ENCODE data around the gene SF1. TPM values are rescaled to one million over a fixed set of nuclear protein-coding genes. Genes with fewer than 3 reads are reported as not detected.

SF1 gene
- total and polyA plus RNA-seq, 2 donors from 2014 or later: 87.5 to 320 TPM

DNA sequence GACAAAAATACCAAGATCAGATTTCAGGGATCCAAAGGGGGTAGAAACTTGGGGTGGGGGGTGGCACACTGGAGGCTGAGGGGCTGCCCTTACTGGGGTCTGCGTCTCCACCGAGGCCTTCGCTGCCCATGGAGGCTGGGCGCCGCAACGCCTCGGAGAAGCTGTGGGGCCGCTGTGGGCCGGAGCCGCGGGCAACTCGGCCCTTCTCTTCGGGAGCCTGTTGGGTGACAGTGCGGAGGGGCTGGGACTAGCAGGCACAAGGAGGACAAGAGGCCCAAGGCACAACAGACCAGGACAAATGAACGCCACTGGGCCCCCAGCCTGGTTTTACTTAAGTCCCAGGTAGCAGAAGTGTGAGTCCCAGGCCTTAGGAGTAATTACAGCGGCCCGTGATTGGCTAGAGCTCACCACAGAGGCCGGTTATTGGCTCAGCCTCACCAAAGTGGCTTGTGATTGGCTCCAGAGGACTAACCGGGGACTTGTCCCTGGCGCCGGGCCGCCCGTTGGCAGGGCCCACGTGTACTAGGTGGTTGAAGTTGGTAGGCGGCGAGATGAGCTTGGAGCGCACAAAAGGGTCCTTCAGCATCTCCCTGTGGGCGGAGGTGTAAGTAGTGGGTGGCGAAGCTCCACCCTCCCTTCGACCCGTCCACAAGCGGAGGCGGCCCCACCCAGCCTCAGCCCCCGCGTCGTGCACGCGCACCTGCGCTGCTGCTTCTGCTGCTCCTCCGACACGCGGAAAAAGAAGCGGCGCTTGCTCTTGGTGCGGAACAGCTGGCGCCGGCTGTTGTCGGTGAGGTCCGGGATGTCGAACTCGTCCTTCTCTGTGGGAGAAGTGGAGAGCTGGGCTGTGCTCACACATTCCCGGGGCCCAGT lies 48.5 kb upstream of the SF1 start:
- Histone ChIP-seq H3K4me1 (ENCODE audit: control insufficient read depth in 2 of 3, insufficient read depth in 2 of 3, low read depth in 1 of 3, low read length in 3 of 3) (no peaks in the 10 kb centered on the region), H3K9me3 (ENCODE audit: control insufficient read depth in 2 of 3, insufficient read depth in 1 of 3, low read length in 3 of 3) (no peaks in the 10 kb centered on the region), H3K4me3 (ENCODE audit: low read length in 3 of 3) (no peak overlapping the region), H3K27ac (ENCODE audit: low read depth in 2 of 2, low read length in 2 of 2) (no peak overlapping the region), H3K27me3 (ENCODE audit: control insufficient read depth, insufficient read depth, low read length) (no peaks in the 10 kb centered on the region), H3K36me3 (ENCODE audit: control insufficient read depth in 2 of 3, insufficient read depth in 3 of 3, low read length in 3 of 3) (peaks cover 0 to 3% (median 0%) of the 10 kb centered on the region in 3 donors), H3K9ac (ENCODE audit: low read length in 3 of 3) (no peak overlapping the region)
- TF ChIP-seq, protein P1, sequence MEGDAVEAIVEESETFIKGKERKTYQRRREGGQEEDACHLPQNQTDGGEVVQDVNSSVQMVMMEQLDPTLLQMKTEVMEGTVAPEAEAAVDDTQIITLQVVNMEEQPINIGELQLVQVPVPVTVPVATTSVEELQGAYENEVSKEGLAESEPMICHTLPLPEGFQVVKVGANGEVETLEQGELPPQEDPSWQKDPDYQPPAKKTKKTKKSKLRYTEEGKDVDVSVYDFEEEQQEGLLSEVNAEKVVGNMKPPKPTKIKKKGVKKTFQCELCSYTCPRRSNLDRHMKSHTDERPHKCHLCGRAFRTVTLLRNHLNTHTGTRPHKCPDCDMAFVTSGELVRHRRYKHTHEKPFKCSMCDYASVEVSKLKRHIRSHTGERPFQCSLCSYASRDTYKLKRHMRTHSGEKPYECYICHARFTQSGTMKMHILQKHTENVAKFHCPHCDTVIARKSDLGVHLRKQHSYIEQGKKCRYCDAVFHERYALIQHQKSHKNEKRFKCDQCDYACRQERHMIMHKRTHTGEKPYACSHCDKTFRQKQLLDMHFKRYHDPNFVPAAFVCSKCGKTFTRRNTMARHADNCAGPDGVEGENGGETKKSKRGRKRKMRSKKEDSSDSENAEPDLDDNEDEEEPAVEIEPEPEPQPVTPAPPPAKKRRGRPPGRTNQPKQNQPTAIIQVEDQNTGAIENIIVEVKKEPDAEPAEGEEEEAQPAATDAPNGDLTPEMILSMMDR (IDR thresholded peaks at IDR 0.05; ENCODE audit: borderline replicate concordance, extremely low read depth, insufficient read depth): no peak
- intact Hi-C loops (cut with DNase I): no loop called here
- DNase-seq: peak in 1 of 5 donors; percentile 76
- FAIRE-seq: no peak

- no peaks in the 10 kb centered on the region for H3K9me3 ChIP-seq (ENCODE audit: control insufficient read depth in 2 of 3, insufficient read depth in 1 of 3, low read length in 3 of 3)
- H3K9ac ChIP-seq (ENCODE audit: low read length in 3 of 3): no peak overlapping the region
- no peak overlapping the region for H3K27ac ChIP-seq (ENCODE audit: low read depth in 2 of 2, low read length in 2 of 2)
- TF ChIP-seq, protein P1 (IDR thresholded peaks at IDR 0.05; ENCODE audit: borderline replicate concordance, extremely low read depth, insufficient read depth): no peak
- H3K4me3 ChIP-seq (ENCODE audit: low read length in 3 of 3): no peak overlapping the region
- FAIRE-seq (no peak), DNase-seq (no peak)
- peaks cover 0 to 3% (median 0%) of the 10 kb centered on the region in 3 donors for H3K36me3 ChIP-seq (ENCODE audit: control insufficient read depth in 2 of 3, insufficient read depth in 3 of 3, low read length in 3 of 3)
- no peaks in the 10 kb centered on the region for H3K27me3 ChIP-seq (ENCODE audit: control insufficient read depth, insufficient read depth, low read length)
- H3K4me1 ChIP-seq (ENCODE audit: control insufficient read depth in 2 of 3, insufficient read depth in 2 of 3, low read depth in 1 of 3, low read length in 3 of 3): no peaks in the 10 kb centered on the region
- intact Hi-C loops (cut with DNase I): no loop called here
These were observed 47.7 kb upstream of the SF1 start for GRCh38 chr11:64826062-64826461.

DNA sequence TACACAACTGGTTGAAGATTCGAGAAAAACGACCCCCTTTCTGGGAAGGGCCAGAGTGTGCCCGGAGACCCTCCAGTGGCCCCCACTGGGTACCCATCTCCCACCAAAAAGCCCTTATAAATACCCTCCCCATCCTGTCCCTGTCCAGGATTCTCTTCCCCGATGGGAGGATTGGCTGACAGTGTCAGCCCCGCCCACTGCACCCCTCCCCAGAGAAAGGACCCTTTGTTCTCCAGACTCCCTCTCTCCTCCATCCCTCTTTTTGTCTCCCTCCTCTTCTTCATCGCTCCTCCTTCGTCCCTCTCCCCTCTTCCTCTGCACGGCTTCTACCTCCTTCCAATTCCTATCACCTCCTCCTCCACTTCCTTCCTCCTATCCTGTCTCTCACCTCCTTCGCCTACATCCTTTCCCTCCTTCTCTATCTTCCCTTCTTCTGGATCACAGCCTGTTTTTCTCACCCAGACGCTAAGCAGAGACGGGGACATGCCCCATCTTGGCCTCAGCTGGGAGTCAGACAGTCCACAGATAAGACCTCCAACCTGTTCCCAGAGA lies 45.3 kb upstream of the SF1 start:
- TF ChIP-seq, protein P1 (IDR thresholded peaks at IDR 0.05; ENCODE audit: borderline replicate concordance, extremely low read depth, insufficient read depth): no peak
- no peaks in the 10 kb centered on the region for H3K4me1 ChIP-seq (ENCODE audit: control insufficient read depth in 2 of 3, insufficient read depth in 2 of 3, low read depth in 1 of 3, low read length in 3 of 3)
- no peaks in the 10 kb centered on the region for H3K36me3 ChIP-seq (ENCODE audit: control insufficient read depth in 2 of 3, insufficient read depth in 3 of 3, low read length in 3 of 3)
- intact Hi-C loops (cut with DNase I): no loop called here
- FAIRE-seq: no peak
- no peak overlapping the region for H3K27ac ChIP-seq (ENCODE audit: low read depth in 2 of 2, low read length in 2 of 2)
- H3K27me3 ChIP-seq (ENCODE audit: control insufficient read depth, insufficient read depth, low read length): no peaks in the 10 kb centered on the region
- H3K4me3 ChIP-seq (ENCODE audit: low read length in 3 of 3): no peak overlapping the region
- DNase-seq: no peak
- no peak overlapping the region for H3K9ac ChIP-seq (ENCODE audit: low read length in 3 of 3)
- no peaks in the 10 kb centered on the region for H3K9me3 ChIP-seq (ENCODE audit: control insufficient read depth in 2 of 3, insufficient read depth in 1 of 3, low read length in 3 of 3)

Data from kidney (tissue), 14 donors.